Heart right ventricle (tissue), 16 donors: Measurements from ENCODE around the gene CSMD2. TPM values are rescaled to one million over a fixed set of nuclear protein-coding genes. Genes with fewer than 3 reads are reported as not detected.
"Not testable (repeated sequence)": the region's sequence is repeated elsewhere in the genome, so short reads cannot be mapped to it uniquely, and the experiment has no call there.

Experiments used
- ATAC-seq, 8 donors: fragments of 200-7000 bp; cut with Tn5 transposase; one replicate each; pipeline ENCODE4 v1.9.1; 2020; ENCODE audit warnings: mild to moderate bottlenecking in 8 of 8, moderate library complexity in 8 of 8, moderate number of reproducible peaks in 1 of 8
- DNase-seq, 2 donors: peaks; one replicate each; pipeline ENCODE4 v3.0.0-alpha.2; 2020
- H3K27ac ChIP-seq, 10 donors: fragments of 200-600 bp; sonication (generic) in 2 of 10; one replicate each; pipeline versions ENCODE4 v1.5.0 to v1.8.0; 2020 to 2022; ENCODE audit warnings: mild to moderate bottlenecking in 3 of 10
- H3K27me3 ChIP-seq, 7 donors: fragments of 200-600 bp; one replicate each; pipeline ENCODE4 v1.8.0; 2021 to 2022; ENCODE audit warnings: mild to moderate bottlenecking in 2 of 7
- H3K36me3 ChIP-seq, 9 donors: fragments of 200-600 bp; sonication (generic) in 1 of 9; one replicate each; pipeline versions ENCODE4 v1.5.0 to v1.8.0; 2020 to 2022; ENCODE audit warnings: mild to moderate bottlenecking in 2 of 9
- H3K4me1 ChIP-seq, 9 donors: fragments of 200-600 bp; sonication (generic) in 1 of 9; one replicate each; pipeline versions ENCODE4 v1.5.0 to v1.8.0; 2020 to 2022; ENCODE audit warnings: mild to moderate bottlenecking in 4 of 9
- H3K4me3 ChIP-seq, 10 donors: fragments of 200-600 bp; sonication (generic) in 2 of 10; one replicate each; pipeline versions ENCODE4 v1.5.0 to v1.8.0; 2020 to 2022; ENCODE audit warnings: mild to moderate bottlenecking in 7 of 10, moderate library complexity in 2 of 10
- H3K9me3 ChIP-seq, 11 donors: fragments of 200-600 bp in 10 of 11; sonication (generic) in 2 of 11; one replicate each; pipeline versions ENCODE4 v1.5.0 to v1.8.0; 2013 to 2022; ENCODE audit warnings: mild to moderate bottlenecking in 2 of 11, control low read depth in 1 of 11, moderate library complexity in 1 of 11
- WGBS, 2 donors: extraction: QIAGEN DNeasy Blood & Tissue Kit; methylation state at CpG; one replicate each; pipeline ENCODE4 v1.1.7; 2013; ENCODE audit warnings: inconsistent platforms in 1 of 2; 5-methylcytosine and 5-hydroxymethylcytosine counted together
- intact Hi-C, 10 donors: fragments of 100-400 bp; cut with DNase I; formaldehyde crosslinking; loops; one replicate each; pipeline versions ENCODE4 v1.11.1 to v1.14.2; 2022
- polyA plus RNA-seq, 2 donors: library from polyadenylated mRNA; stranded (reverse); fragments of 200-250 nt; gene quantifications; one replicate each; pipeline ENCODE4 v1.2.3, GENCODE V29; 2013
- total RNA-seq, 10 donors: library from RNA; stranded (reverse); fragmentation: NEBNext Ultra II Directional in 3 of 10; extraction: Animal tissue kit (Norgen Biotek cat#: 25700) in 3 of 10; gene quantifications; one replicate each; pipeline versions ENCODE4 v1.2.1 to v1.2.4, GENCODE V29; 2021 to 2023
- TF ChIP-seq, protein P1 (sequence below), 9 donors: fragments of 200-600 bp; sonication (generic) in 2 of 9; IDR thresholded peaks; one replicate each; pipeline versions ENCODE4 v1.5.0 to v1.8.0; 2021 to 2022; ENCODE audit warnings: antibody characterized with exemption in 9 of 9, mild to moderate bottlenecking in 5 of 9, moderate library complexity in 1 of 9
- donor health status: Arrhythmogenic right ventricular cardiomyopathy.
- donor health status: ischemic (EF 13 %, LVEDD 7.1; RV severe dilation, severe dysfunction).
- donor health status: healthy with polysubstance abuse.
- donor health status: DM: no; HTN: yes; CAD: no.
- donor health status: DM: no; HTN: no; CAD: no.
- donor health status: ischemic (EF 25% LVEDD 6.9; RV normal size, moderate dysfunction).
- donor health status: ischemic (EF 25% LVEDD 5.7; RV mildly dilated, moderate dysfunction).
- donor health status: healthy.
- donor health status: DM: yes; HTN: yes; CAD: no.
- donor health status: Ischemic cardiomyopathy.
- donor health status: ischemic (EF 35%, LVEDD 5.7; RV mildly dilated, moderate dysfunction).
- donor health status: nonischemic (EF 11% LVEDD 7.7; RV severe dilation, severe dysfunction).
- donor health status: DM: yes; HTN: yes; CAD: no.
- donor health status: PGD.
- donor health status: ischemic (EF 29% LVEDD 5.4; RV normal size, mild dysfunction).
- donor health status: nonischemic (EF 23%, LVEDD 6.1; RV moderate dilation, normal function).

The CSMD2 gene
- total and polyA plus RNA-seq, 12 donors = 0.04 to 0.97 (median 0.14) TPM; not detected in 1

DNA sequence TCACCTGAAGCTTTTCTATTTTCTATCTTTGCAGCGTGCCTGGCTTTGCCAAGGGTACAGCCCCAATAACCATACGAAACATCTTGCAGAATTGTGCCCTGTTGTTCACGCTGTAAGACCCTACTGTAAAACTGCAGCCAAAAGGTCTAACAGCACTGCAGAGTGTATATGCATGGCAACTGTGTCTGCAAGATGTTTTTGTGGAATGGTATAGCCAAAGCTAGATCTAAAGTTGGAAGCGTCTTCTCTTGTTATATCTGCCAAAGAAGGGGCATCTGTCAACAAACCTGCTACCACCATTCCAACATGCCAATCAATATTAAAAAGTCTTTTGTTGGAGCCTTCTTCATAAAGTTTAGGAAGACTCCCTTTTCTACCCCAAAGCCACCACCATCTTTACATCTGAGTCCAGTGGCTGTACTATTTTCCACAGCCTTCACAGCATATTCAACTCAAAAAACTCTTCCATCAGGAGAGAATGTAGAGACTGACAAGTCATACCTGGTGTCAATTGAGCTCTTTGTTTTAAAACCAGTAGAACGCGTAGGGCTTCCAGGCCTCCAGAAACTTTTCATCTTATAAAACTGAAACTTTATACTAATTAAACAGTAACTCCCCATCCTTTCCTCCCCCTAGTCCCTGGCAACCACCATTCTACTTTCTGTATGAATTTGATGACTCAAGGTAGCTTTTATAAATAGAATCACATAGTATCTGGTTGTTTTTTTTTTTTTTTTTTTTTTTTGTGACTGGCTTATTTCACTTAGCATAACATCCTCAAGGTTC, 652.6 kb downstream of the CSMD2 start:
- TF ChIP-seq, protein P1, sequence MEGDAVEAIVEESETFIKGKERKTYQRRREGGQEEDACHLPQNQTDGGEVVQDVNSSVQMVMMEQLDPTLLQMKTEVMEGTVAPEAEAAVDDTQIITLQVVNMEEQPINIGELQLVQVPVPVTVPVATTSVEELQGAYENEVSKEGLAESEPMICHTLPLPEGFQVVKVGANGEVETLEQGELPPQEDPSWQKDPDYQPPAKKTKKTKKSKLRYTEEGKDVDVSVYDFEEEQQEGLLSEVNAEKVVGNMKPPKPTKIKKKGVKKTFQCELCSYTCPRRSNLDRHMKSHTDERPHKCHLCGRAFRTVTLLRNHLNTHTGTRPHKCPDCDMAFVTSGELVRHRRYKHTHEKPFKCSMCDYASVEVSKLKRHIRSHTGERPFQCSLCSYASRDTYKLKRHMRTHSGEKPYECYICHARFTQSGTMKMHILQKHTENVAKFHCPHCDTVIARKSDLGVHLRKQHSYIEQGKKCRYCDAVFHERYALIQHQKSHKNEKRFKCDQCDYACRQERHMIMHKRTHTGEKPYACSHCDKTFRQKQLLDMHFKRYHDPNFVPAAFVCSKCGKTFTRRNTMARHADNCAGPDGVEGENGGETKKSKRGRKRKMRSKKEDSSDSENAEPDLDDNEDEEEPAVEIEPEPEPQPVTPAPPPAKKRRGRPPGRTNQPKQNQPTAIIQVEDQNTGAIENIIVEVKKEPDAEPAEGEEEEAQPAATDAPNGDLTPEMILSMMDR (IDR thresholded peaks at IDR 0.05) = no peak
- Histone ChIP-seq H3K36me3 (no peaks in the 10 kb centered on the region), H3K4me1 (peaks cover 0 to 14% (median 0%) of the 10 kb centered on the region in 9 donors), H3K27ac (no peak overlapping the region), H3K27me3 (no peaks in the 10 kb centered on the region), H3K9me3 (peaks cover 0 to 3% (median 0%) of the 10 kb centered on the region in 11 donors), H3K4me3 (no peak overlapping the region)
- ATAC-seq = no peak
- intact Hi-C loops = loop anchor here in 2 of 10 donors (10.0 kb wide), 1 partner anchor 102 kb away; no protein-coding TSS in a partner anchor
- DNase-seq = no peak
- 91 to 92% methylated on average over 6 of the region's 6 CpGs for WGBS, 2 donors

DNA sequence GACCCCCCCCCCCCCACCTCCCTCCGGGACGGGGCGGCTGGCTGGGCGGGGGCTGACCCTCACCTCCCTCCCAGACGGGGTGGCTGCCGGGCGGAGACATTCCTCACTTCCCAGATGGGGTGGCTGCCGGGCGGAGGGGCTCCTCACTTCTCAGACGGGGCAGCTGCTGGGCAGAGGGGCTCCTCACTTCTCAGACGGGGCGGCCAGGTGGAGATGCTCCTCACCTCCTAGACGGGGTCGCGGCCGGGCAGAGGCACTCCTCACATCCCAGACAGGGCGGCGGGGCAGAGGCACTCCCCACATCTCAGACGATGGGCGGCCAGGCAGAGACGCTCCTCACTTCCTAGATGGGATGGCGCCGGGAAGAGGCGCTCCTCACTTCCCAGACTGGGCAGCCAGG, 655.8 kb downstream of the CSMD2 start:
- H3K4me3 ChIP-seq, H3K4me1 ChIP-seq, ATAC-seq, intact Hi-C loops, H3K36me3 ChIP-seq, DNase-seq, H3K9me3 ChIP-seq, H3K27me3 ChIP-seq, H3K27ac ChIP-seq: not testable (repeated sequence)
- 89 to 94% methylated on average over 19 to 24 of the region's 24 CpGs for WGBS, 2 donors

DNA sequence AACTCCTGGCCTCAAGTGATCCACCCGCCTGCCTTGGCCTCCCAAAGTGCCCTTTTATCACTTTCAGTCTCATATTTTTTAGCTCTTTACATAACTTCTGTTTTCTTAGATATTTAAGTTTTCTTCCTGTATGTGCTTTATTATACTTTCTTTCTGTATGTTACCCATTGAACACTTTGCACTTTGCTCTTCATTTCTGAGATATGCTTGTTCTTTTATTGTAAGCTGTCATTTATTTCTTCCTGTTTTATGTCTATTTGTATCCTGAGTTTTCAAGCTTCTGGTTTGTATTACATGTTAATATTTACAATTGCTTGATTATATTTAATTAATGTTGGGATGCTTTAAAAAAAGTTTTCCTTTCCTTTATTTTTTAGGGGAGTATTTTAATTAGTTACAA, 656.9 kb downstream of the CSMD2 start:
- TF ChIP-seq, protein P1 (IDR thresholded peaks at IDR 0.05) = no peak
- intact Hi-C loops = no loop called here
- DNase-seq = no peak
- peaks cover 0 to 5% (median 0%) of the 10 kb centered on the region in 11 donors for H3K9me3 ChIP-seq
- H3K27ac ChIP-seq = no peak overlapping the region
- 88 to 89% methylated on average over 1 of the region's 1 CpG for WGBS, 2 donors
- ATAC-seq = no peak
- no peaks in the 10 kb centered on the region for H3K36me3 ChIP-seq
- no peak overlapping the region for H3K4me3 ChIP-seq
- no peaks in the 10 kb centered on the region for H3K4me1 ChIP-seq
- no peaks in the 10 kb centered on the region for H3K27me3 ChIP-seq

DNA sequence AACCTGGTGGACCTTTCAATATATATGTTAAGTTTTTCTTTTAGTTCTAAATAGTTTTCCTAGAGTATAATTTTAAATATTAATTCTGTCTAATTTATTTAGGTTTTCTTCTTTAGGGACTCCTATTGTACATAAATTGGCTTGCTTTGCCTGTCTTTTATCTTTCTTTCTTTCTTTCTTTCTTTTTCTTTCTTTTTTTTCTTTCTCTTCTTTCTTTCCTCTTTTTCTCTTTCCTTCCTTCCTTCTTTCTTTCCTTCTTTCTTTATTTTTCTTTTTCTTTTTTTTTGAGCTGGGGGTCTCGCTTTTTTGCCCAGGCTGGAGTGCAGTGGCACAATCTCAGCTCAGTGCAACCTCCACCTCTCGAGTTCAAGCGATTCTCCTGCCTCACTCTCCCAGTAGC, 657.4 kb downstream of the CSMD2 start:
- 93 to 98% methylated on average over 3 of the region's 3 CpGs for WGBS, 2 donors
- TF ChIP-seq, protein P1 (IDR thresholded peaks at IDR 0.05) = no peak
- H3K4me3 ChIP-seq = no peak overlapping the region
- no peak overlapping the region for H3K27ac ChIP-seq
- intact Hi-C loops = no loop called here
- ATAC-seq (no peak), DNase-seq (no peak)
- H3K36me3 ChIP-seq = no peaks in the 10 kb centered on the region
- H3K27me3 ChIP-seq = no peaks in the 10 kb centered on the region
- H3K9me3 ChIP-seq = peaks cover 0 to 5% (median 0%) of the 10 kb centered on the region in 11 donors
- no peaks in the 10 kb centered on the region for H3K4me1 ChIP-seq

DNA sequence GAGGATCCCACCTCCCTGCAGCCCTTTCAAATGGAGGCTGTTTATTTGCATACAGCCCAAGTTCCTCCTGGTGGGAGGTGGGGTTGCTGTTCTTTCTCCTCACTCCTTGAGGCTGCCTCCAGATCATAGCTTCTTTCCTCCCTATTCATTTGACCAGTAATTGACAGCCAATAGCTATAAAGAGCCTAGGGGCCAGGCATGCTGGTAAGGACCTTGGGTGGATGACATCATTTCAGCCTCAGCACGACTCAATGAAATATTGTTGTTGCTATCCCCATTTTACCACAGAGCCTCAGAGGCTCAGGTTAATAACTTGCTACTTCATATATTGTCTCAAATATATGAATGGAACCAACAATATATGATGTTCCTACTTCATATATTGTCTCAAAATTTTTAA, 661.5 kb downstream of the CSMD2 start:
- Histone ChIP-seq H3K36me3 (peaks cover 0 to 7% (median 0%) of the 10 kb centered on the region in 9 donors), H3K4me3 (no peak overlapping the region), H3K4me1 (no peaks in the 10 kb centered on the region), H3K9me3 (peaks cover 0 to 5% (median 0%) of the 10 kb centered on the region in 11 donors), H3K27ac (no peak overlapping the region), H3K27me3 (no peaks in the 10 kb centered on the region)
- intact Hi-C loops = no loop called here
- 74 to 85% methylated on average over 1 of the region's 1 CpG for WGBS, 2 donors
- TF ChIP-seq, protein P1 (IDR thresholded peaks at IDR 0.05) = no peak
- ATAC-seq (no peak), DNase-seq (no peak)
